ENCODE data around the gene IMPA2. TPM values are rescaled to one million over a fixed set of nuclear protein-coding genes. Genes with fewer than 3 reads are reported as not detected.

IMPA2 gene
- polyA plus RNA-seq, 1 donor (not counting 4 experiments of a cell fraction or from before 2014, with no cell fraction given) = 17.6 TPM

- Histone ChIP-seq H3K4me1 (ENCODE audit: control insufficient read depth, extremely low read depth, insufficient read depth, low read length) (peaks cover 11% of the 10 kb centered on the region), H4K20me1 (ENCODE audit: control insufficient read depth, extremely low read depth, insufficient read depth, low read length) (no peaks in the 10 kb centered on the region), H3K27me3 (ENCODE audit: control insufficient read depth, extremely low read depth, insufficient read depth, low read length) (no peaks in the 10 kb centered on the region), H3K27ac (ENCODE audit: control insufficient read depth, insufficient read depth, low read length) (no peak overlapping the region), H2AFZ (ENCODE audit: control insufficient read depth, low read length) (no peak overlapping the region), H3K9me3 (ENCODE audit: control insufficient read depth, low read depth, low read length) (no peaks in the 10 kb centered on the region), H3K36me3 (ENCODE audit: control insufficient read depth in 2 of 2, extremely low read depth in 1 of 2, insufficient read depth in 2 of 2, low read length in 2 of 2) (no peaks in the 10 kb centered on the region), H3K9me1 (ENCODE audit: control insufficient read depth, extremely low read depth, insufficient read depth, low read length) (no peaks in the 10 kb centered on the region), H3K4me2 (ENCODE audit: control insufficient read depth, extremely low read depth, insufficient read depth, low read depth, low read length) (no peak overlapping the region), H3K9ac (ENCODE audit: control insufficient read depth, extremely low read depth, insufficient read depth, low read length) (no peak overlapping the region), H3K79me2 (ENCODE audit: control insufficient read depth, insufficient read depth, low read length) (no peaks in the 10 kb centered on the region), H3K4me3 (ENCODE audit: control insufficient read depth in 2 of 3, extremely low read depth in 1 of 3, insufficient read depth in 2 of 3, low read depth in 1 of 3, low read length in 3 of 3) (no peak overlapping the region)
- FAIRE-seq (no peak), DNase-seq (ENCODE audit: low read depth, low spot score) (no peak)
- dilution Hi-C loops (cut with MboI; ENCODE audit: extremely low pct_ligation_motif_present, low sequenced_read_pairs) = no loop called here
- TF ChIP-seq EZH2 (IDR thresholded peaks at IDR 0.05; ENCODE audit: low read length) = no peak
- TF ChIP-seq, protein P1, sequence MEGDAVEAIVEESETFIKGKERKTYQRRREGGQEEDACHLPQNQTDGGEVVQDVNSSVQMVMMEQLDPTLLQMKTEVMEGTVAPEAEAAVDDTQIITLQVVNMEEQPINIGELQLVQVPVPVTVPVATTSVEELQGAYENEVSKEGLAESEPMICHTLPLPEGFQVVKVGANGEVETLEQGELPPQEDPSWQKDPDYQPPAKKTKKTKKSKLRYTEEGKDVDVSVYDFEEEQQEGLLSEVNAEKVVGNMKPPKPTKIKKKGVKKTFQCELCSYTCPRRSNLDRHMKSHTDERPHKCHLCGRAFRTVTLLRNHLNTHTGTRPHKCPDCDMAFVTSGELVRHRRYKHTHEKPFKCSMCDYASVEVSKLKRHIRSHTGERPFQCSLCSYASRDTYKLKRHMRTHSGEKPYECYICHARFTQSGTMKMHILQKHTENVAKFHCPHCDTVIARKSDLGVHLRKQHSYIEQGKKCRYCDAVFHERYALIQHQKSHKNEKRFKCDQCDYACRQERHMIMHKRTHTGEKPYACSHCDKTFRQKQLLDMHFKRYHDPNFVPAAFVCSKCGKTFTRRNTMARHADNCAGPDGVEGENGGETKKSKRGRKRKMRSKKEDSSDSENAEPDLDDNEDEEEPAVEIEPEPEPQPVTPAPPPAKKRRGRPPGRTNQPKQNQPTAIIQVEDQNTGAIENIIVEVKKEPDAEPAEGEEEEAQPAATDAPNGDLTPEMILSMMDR (optimal IDR thresholded peaks at IDR 0.05 in 1 of 3, IDR thresholded peaks at IDR 0.05 in 1 of 3, conservative IDR thresholded peaks at IDR 0.05 in 1 of 3; ENCODE audit: extremely low read depth in 1 of 3, insufficient read depth in 2 of 3, low read length in 3 of 3) = no peak
These were observed 5.6 kb upstream of the IMPA2 start for GRCh38 chr18:11975723-11976122.

GRCh38 chr18:11976315-11977152, 4.8 kb upstream of the IMPA2 start:
- H3K27ac ChIP-seq (ENCODE audit: control insufficient read depth, insufficient read depth, low read length) = no peak overlapping the region
- H3K9ac ChIP-seq (ENCODE audit: control insufficient read depth, extremely low read depth, insufficient read depth, low read length) = no peak overlapping the region
- no peak overlapping the region for H3K4me3 ChIP-seq (ENCODE audit: control insufficient read depth in 2 of 3, extremely low read depth in 1 of 3, insufficient read depth in 2 of 3, low read depth in 1 of 3, low read length in 3 of 3)
- no peak for DNase-seq (ENCODE audit: low read depth, low spot score)
- no peak for TF ChIP-seq EZH2 (IDR thresholded peaks at IDR 0.05; ENCODE audit: low read length)
- TF ChIP-seq, protein P1 (optimal IDR thresholded peaks at IDR 0.05 in 1 of 3, IDR thresholded peaks at IDR 0.05 in 1 of 3, conservative IDR thresholded peaks at IDR 0.05 in 1 of 3; ENCODE audit: extremely low read depth in 1 of 3, insufficient read depth in 2 of 3, low read length in 3 of 3) = no peak
- H3K9me1 ChIP-seq (ENCODE audit: control insufficient read depth, extremely low read depth, insufficient read depth, low read length) = no peaks in the 10 kb centered on the region
- dilution Hi-C loops (cut with MboI; ENCODE audit: extremely low pct_ligation_motif_present, low sequenced_read_pairs) = no loop called here
- no peak for FAIRE-seq
- no peaks in the 10 kb centered on the region for H3K27me3 ChIP-seq (ENCODE audit: control insufficient read depth, extremely low read depth, insufficient read depth, low read length)
- no peaks in the 10 kb centered on the region for H4K20me1 ChIP-seq (ENCODE audit: control insufficient read depth, extremely low read depth, insufficient read depth, low read length)
- no peaks in the 10 kb centered on the region for H3K36me3 ChIP-seq (ENCODE audit: control insufficient read depth in 2 of 2, extremely low read depth in 1 of 2, insufficient read depth in 2 of 2, low read length in 2 of 2)
- H3K4me1 ChIP-seq (ENCODE audit: control insufficient read depth, extremely low read depth, insufficient read depth, low read length) = peaks cover 11% of the 10 kb centered on the region
- H3K79me2 ChIP-seq (ENCODE audit: control insufficient read depth, insufficient read depth, low read length) = no peaks in the 10 kb centered on the region
- H3K4me2 ChIP-seq (ENCODE audit: control insufficient read depth, extremely low read depth, insufficient read depth, low read depth, low read length) = no peak overlapping the region
- no peak overlapping the region for H2AFZ ChIP-seq (ENCODE audit: control insufficient read depth, low read length)
- H3K9me3 ChIP-seq (ENCODE audit: control insufficient read depth, low read depth, low read length) = no peaks in the 10 kb centered on the region

Data from keratinocyte (primary cell).